Brain microvascular endothelial cell (primary cell): Measurements from ENCODE around the gene SMOC2.

ENCODE experiments used
- DNase-seq: peaks from one replicate; pipeline ENCODE4 v3.0.0-alpha.2; 2020
- H3K27ac ChIP-seq: fragments of 250-450 bp; sonication (Bioruptor Pico); 2 replicates; pipeline ENCODE4 v1.5.1; 2020; ENCODE audit warnings: mild to moderate bottlenecking, moderate library complexity
- H3K27me3 ChIP-seq: fragments of 250-450 bp; sonication (Bioruptor Pico); replicated peaks from 2 replicates; pipeline ENCODE4 v1.5.1; 2020; ENCODE audit warnings: mild to moderate bottlenecking
- H3K36me3 ChIP-seq: fragments of 250-450 bp; sonication (Bioruptor Pico); replicated peaks from 2 replicates; pipeline ENCODE4 v1.5.1; 2020; ENCODE audit warnings: mild to moderate bottlenecking
- H3K4me3 ChIP-seq: 2 replicates; pipeline ENCODE4 v1.5.1; 2011; ENCODE audit warnings: low read depth, mild to moderate bottlenecking, control low read depth, low read length, moderate library complexity
- CTCF ChIP-seq: IDR thresholded peaks from 2 replicates; pipeline ENCODE4 v1.5.1; 2011; ENCODE audit warnings: low read depth, mild to moderate bottlenecking, moderate library complexity, low read length, control low read depth, inconsistent platforms; ENCODE audit errors: missing control alignments
- in situ Hi-C: cut with HindIII; loops from 2 replicates; pipeline ENCODE4 v1.10.0; 2017; ENCODE audit warnings: low sequenced_read_pairs, low pct_ligation_motif_present

SMOC2 gene

GRCh38 chr6:168648240-168649125 lies 207.5 kb downstream of the SMOC2 start:
- Histone ChIP-seq H3K27me3 (no peaks in the 10 kb centered on the region), H3K27ac (no peak overlapping the region), H3K4me3 (no peak overlapping the region), H3K36me3 (no peaks in the 10 kb centered on the region)
- no peak for DNase-seq
- TF ChIP-seq CTCF, result no peak
- in situ Hi-C loops, result no loop called here

GRCh38 chr6:168649209-168649608 lies 208.2 kb downstream of the SMOC2 start:
- in situ Hi-C loops, result no loop called here
- no peak overlapping the region for H3K4me3 ChIP-seq
- DNase-seq, result no peak
- H3K36me3 ChIP-seq, result no peaks in the 10 kb centered on the region
- TF ChIP-seq CTCF, result no peak
- H3K27ac ChIP-seq, result no peak overlapping the region
- H3K27me3 ChIP-seq, result no peaks in the 10 kb centered on the region

DNA sequence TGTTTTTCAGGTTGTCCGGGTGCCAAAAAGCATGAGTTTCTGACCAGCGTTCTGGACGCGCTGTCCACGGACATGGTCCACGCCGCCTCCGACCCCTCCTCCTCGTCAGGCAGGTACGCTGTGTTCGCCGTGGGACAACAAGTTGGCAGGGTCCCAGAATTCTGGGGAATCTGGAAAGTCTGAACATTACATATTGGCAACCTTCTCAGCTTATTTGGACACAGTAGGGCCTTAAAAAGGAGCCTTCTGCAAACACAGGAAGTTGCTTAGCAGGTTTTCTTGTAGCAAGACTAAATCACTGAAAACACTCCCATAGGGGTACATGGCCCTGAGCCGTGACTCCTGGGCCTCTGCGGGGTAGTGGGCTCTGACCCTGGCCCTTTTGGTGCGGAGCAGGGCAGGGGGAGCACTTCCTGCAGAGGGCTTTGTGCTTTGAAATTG lies 209.7 kb downstream of the SMOC2 start:
- Histone ChIP-seq H3K4me3 (no peak overlapping the region), H3K27me3 (no peaks in the 10 kb centered on the region), H3K36me3 (no peaks in the 10 kb centered on the region), H3K27ac (no peak overlapping the region)
- in situ Hi-C loops, result no loop called here
- no peak for DNase-seq
- no peak for TF ChIP-seq CTCF

- in situ Hi-C loops, result no loop called here
- no peak overlapping the region for H3K27ac ChIP-seq
- H3K27me3 ChIP-seq, result no peaks in the 10 kb centered on the region
- no peak for TF ChIP-seq CTCF
- DNase-seq, result no peak
- H3K36me3 ChIP-seq, result no peaks in the 10 kb centered on the region
- no peak overlapping the region for H3K4me3 ChIP-seq
These were observed 214.6 kb downstream of the SMOC2 start for GRCh38 chr6:168655462-168656152.

- H3K36me3 ChIP-seq, result no peaks in the 10 kb centered on the region
- H3K27me3 ChIP-seq, result no peaks in the 10 kb centered on the region
- H3K4me3 ChIP-seq, result no peak overlapping the region
- no peak for TF ChIP-seq CTCF
- H3K27ac ChIP-seq, result no peak overlapping the region
- no peak for DNase-seq
- in situ Hi-C loops, result no loop called here
These were observed 217.1 kb downstream of the SMOC2 start for GRCh38 chr6:168658059-168658458.
